WERI-Rb-1 (cell line): Measurements from ENCODE around the gene ATRNL1.

Source experiments
- DNase-seq: peaks from one replicate; pipeline ENCODE4 v3.0.0-alpha.2; 2020
- H3K27ac ChIP-seq: fragments of 250-450 bp; sonication (Bioruptor Pico); 2 replicates; pipeline ENCODE4 v1.5.1; 2020; ENCODE audit warnings: mild to moderate bottlenecking, moderate library complexity
- H3K27me3 ChIP-seq: fragments of 250-450 bp; sonication (Bioruptor Pico); 2 replicates; pipeline ENCODE4 v1.5.1; 2021; ENCODE audit warnings: mild to moderate bottlenecking, low read depth, moderate library complexity; ENCODE audit not compliant: insufficient read depth, severe bottlenecking
- H3K36me3 ChIP-seq: fragments of 250-450 bp; sonication (Bioruptor Pico); 2 replicates; pipeline ENCODE4 v1.5.1; 2020; ENCODE audit warnings: mild to moderate bottlenecking, moderate library complexity
- H3K4me3 ChIP-seq: 2 replicates; pipeline ENCODE4 v1.5.1; 2011; ENCODE audit warnings: low read depth, mild to moderate bottlenecking, control low read depth, low read length
- H3K9me3 ChIP-seq: fragments of 250-450 bp; sonication (Bioruptor Pico); 2 replicates; pipeline ENCODE4 v1.5.1; 2021; ENCODE audit warnings: mild to moderate bottlenecking, moderate library complexity; ENCODE audit not compliant: severe bottlenecking
- CTCF ChIP-seq: IDR thresholded peaks from 2 replicates; pipeline ENCODE4 v1.5.1; 2011; ENCODE audit warnings: low read depth, mild to moderate bottlenecking, control low read depth, inconsistent platforms, low read length

ATRNL1 gene

GRCh38 chr10:115107830-115108229 lies 14.7 kb downstream of the ATRNL1 start:
- no peak overlapping the region for H3K27ac ChIP-seq

GRCh38 chr10:115117301-115117700 lies 24.1 kb downstream of the ATRNL1 start:
- H3K36me3 ChIP-seq, result no peaks in the 10 kb centered on the region
- H3K4me3 ChIP-seq, result no peak overlapping the region
- H3K9me3 ChIP-seq, result no peaks in the 10 kb centered on the region
- H3K27ac ChIP-seq, result no peak overlapping the region
- TF ChIP-seq CTCF, result no peak
- no peak for DNase-seq
- no peaks in the 10 kb centered on the region for H3K27me3 ChIP-seq

More at GRCh38 chr10:115107830-115108229, 14.7 kb downstream of the ATRNL1 start:
- Histone ChIP-seq H3K27me3 (no peaks in the 10 kb centered on the region), H3K9me3 (peaks cover 4% of the 10 kb centered on the region), H3K4me3 (no peak overlapping the region), H3K36me3 (no peaks in the 10 kb centered on the region)
- DNase-seq, result no peak
- TF ChIP-seq CTCF, result no peak

- Histone ChIP-seq H3K9me3 (no peaks in the 10 kb centered on the region), H3K27ac (no peak overlapping the region), H3K36me3 (no peaks in the 10 kb centered on the region), H3K4me3 (no peak overlapping the region), H3K27me3 (no peaks in the 10 kb centered on the region)
- no peak for DNase-seq
- TF ChIP-seq CTCF, result no peak
Measured at GRCh38 chr10:115118346-115118745, 25.2 kb downstream of the ATRNL1 start.

- H3K36me3 ChIP-seq, result no peaks in the 10 kb centered on the region
- H3K9me3 ChIP-seq, result no peaks in the 10 kb centered on the region
- TF ChIP-seq CTCF, result no peak
- H3K27me3 ChIP-seq, result no peaks in the 10 kb centered on the region
- H3K4me3 ChIP-seq, result no peak overlapping the region
- DNase-seq, result no peak
- no peak overlapping the region for H3K27ac ChIP-seq
Measured at GRCh38 chr10:115125505-115125904, 32.3 kb downstream of the ATRNL1 start.

- Histone ChIP-seq H3K9me3 (no peaks in the 10 kb centered on the region), H3K27me3 (no peaks in the 10 kb centered on the region), H3K27ac (no peak overlapping the region), H3K36me3 (no peaks in the 10 kb centered on the region), H3K4me3 (no peak overlapping the region)
- no peak for TF ChIP-seq CTCF
- no peak for DNase-seq
Measured at GRCh38 chr10:115129752-115130151, 36.6 kb downstream of the ATRNL1 start.

- Histone ChIP-seq H3K4me3 (no peak overlapping the region), H3K27ac (no peak overlapping the region), H3K27me3 (no peaks in the 10 kb centered on the region), H3K36me3 (no peaks in the 10 kb centered on the region), H3K9me3 (no peaks in the 10 kb centered on the region)
- no peak for DNase-seq
- no peak for TF ChIP-seq CTCF
Measured at GRCh38 chr10:115136616-115137015, 43.5 kb downstream of the ATRNL1 start.
